GM21786 (cell line): ENCODE results near the gene DXO.
"Not testable (repeated sequence)": the region's sequence is repeated elsewhere in the genome, so short reads cannot be mapped to it uniquely, and the experiment has no call there.

ENCODE experiments used
- ATAC-seq: cut with Tn5 transposase; IDR thresholded peaks from one replicate; pipeline ENCODE4 v1.9.1; 2021; ENCODE audit not compliant: unreplicated experiment

DXO gene

GRCh38 chr6:31932137-31932536 is 39.8 kb downstream of the DXO start:
- not testable (repeated sequence) for ATAC-seq

- ATAC-seq, result no peak
Observed at GRCh38 chr6:31930962-31931361, 41.0 kb downstream of the DXO start.

GRCh38 chr6:31928672-31928939 is 43.3 kb downstream of the DXO start:
- no peak for ATAC-seq

GRCh38 chr6:31927863-31928671 is 43.9 kb downstream of the DXO start:
- ATAC-seq, result no peak

- no peak for ATAC-seq
Observed at GRCh38 chr6:31927242-31927862, 44.6 kb downstream of the DXO start, which contains the start of gene C2. Gene C2, plus strand, starts transcription at chr6:31927717. Its CDS starts 36 bp downstream, at chr6:31927753.

GRCh38 chr6:31922942-31923341 is 49.0 kb downstream of the DXO start:
- ATAC-seq, result no peak

GRCh38 chr6:31920811-31921210 is 51.1 kb downstream of the DXO start:
- ATAC-seq, result no peak
